Memory B cell (primary cell): ENCODE data around the gene USH1G.

ENCODE experiments used
- ATAC-seq: fragments of 150-1000 bp; cut with Tn5 transposase; 2 replicates; pipeline ENCODE4 v1.10.0; 2021; ENCODE audit warnings: low read depth, mild to moderate bottlenecking, moderate library complexity
- DNase-seq, 2 donors: peaks; one replicate each; pipeline ENCODE4 v3.0.0; 2022; ENCODE audit warnings: low spot score in 2 of 2
- H3K27ac Mint-ChIP-seq: one replicate; pipeline ENCODE4 v1.8.0; 2022; ENCODE audit warnings: mild to moderate bottlenecking, moderate library complexity, mixed read lengths
- H3K27me3 Mint-ChIP-seq: one replicate; pipeline ENCODE4 v1.8.0; 2022; ENCODE audit warnings: mixed read lengths
- H3K36me3 Mint-ChIP-seq: one replicate; pipeline ENCODE4 v1.8.0; 2022; ENCODE audit warnings: mild to moderate bottlenecking, mixed read lengths
- H3K4me1 Mint-ChIP-seq: one replicate; pipeline ENCODE4 v1.8.0; 2022; ENCODE audit warnings: mixed read lengths
- H3K4me3 Mint-ChIP-seq: one replicate; pipeline ENCODE4 v1.8.0; 2022; ENCODE audit warnings: mild to moderate bottlenecking, moderate library complexity, mixed read lengths
- H3K9me3 Mint-ChIP-seq: one replicate; pipeline ENCODE4 v1.8.0; 2022; ENCODE audit warnings: mixed read lengths

USH1G gene

DNA sequence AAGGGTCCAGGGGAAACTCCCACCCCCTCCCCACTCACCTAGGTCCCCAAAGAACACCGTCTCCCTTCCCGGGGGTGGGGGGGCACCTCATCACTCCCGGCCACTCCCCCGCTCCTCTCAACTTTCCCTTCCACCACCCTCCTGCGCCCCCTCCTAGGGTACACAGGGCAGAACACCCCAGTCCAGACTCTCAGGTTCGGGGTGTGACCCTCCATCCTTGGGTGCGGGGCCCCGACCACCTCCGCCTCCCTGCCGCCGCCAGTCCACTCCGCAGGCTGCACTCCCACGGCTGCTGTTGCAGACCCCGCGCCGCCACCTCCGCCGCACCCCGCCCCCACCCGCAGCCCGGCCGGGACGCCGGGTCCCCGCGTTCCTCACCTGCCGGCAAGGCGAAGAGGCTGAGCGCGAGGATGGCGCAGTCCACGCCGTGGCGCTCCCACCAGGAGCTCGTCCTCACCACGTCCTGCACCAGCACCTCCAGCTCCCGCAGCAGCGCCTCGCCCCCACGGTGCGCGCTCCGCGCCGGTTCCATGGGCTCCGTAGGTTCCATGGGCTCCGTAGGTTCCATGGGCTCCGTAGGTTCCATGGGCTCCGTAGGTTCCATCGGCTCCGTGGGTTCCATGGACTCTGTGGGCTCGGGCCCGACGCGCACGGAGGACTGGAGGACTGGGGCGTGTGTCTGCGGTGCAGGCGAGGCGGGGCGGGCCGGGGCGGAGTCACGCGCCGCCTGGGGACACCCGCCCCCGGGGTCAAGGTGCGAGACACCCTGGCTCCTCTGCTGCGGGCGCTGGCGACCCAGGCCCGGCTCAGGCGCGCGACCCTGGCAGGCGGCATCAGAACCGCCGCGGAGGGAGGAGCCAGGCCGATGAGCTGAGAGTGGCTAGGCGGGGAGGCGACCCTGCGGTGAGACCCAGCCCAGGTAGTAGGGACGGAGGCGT is 29.8 kb downstream of the USH1G start, which contains the start of gene FADS6:
FADS6 (minus strand) TSS at position 660 of the 938 bp plus-strand sequence; CDS start at position 622, 38 bp downstream.
- Mint-ChIP-seq H3K27me3 (peaks cover 26% of the 10 kb centered on the region), H3K4me1 (peaks cover 6% of the 10 kb centered on the region), H3K4me3 (peak within 1 kb of the TSS; percentile 59), H3K9me3 (no peaks in the 10 kb centered on the region), H3K36me3 (no peaks in the 10 kb centered on the region), H3K27ac (no peak within 1 kb of the TSS)
- ATAC-seq (peak; percentile 26), DNase-seq (no peak)

DNA sequence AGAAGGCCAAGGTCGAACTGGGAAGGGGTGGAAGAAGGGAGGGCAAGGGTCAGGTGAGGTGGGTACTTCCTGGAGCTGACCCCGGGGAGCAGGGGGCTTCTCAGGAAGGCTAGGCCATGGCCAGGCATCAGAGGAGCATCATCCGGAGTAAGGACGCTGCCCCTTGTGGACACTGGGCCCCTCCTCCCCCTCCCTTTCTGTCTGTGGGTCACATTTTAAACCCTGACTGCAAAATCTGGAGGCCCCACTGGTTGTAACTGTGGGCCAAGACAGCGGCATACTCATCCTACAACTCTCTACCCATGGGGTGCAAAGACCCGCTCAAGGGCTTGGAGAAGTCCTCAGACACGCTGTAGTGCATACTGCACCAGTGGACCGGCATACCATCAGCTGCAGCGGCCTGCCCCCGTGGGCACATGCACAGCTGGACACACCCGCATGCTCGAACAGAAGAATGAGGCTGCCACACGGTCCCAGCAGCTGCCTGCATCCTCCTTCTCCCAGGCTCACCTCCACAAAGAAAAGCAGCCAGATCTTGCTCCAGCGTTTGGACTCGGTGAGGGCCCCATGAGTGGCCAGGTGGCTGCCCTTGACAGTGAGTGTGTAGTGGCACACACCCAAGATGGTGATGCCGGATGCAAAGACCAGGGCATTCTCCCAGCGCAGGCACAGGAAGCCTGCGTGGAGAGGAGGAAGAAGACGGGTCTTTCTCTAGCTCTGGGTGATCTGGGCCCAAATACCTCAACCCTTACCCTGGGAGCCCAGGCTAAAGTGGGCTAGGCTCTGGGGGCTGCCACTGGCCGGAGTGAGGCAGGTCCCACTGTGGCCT is 30.8 kb downstream of the USH1G start:
- Mint-ChIP-seq H3K4me3 (no peak overlapping the region), H3K27me3 (peaks cover 28% of the 10 kb centered on the region), H3K9me3 (no peaks in the 10 kb centered on the region), H3K27ac (no peak overlapping the region), H3K36me3 (no peaks in the 10 kb centered on the region), H3K4me1 (peaks cover 6% of the 10 kb centered on the region)
- DNase-seq (no peak), ATAC-seq (no peak)

DNA sequence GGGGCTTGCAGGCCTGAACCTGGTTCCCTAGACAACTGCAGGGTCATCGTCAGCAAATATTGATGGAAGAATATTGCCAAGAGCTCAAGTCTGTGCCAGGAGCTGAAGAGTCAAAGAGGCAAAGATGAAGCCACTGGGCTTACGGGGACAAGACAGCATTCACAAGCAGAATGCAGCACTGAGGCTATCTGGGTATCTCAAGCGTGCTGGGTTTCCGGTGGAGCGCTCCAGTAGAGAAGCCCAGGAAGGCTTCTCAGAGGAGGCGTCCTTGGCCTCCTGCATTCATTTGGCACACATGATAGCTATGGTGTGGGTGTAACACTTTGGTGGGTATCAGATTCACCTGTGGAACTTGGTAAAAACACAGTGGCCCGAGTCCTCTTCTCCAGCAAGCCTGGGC is 32.5 kb downstream of the USH1G start:
- peaks cover 25% of the 10 kb centered on the region for H3K27me3 Mint-ChIP-seq
- H3K4me1 Mint-ChIP-seq = peaks cover 6% of the 10 kb centered on the region

DNA sequence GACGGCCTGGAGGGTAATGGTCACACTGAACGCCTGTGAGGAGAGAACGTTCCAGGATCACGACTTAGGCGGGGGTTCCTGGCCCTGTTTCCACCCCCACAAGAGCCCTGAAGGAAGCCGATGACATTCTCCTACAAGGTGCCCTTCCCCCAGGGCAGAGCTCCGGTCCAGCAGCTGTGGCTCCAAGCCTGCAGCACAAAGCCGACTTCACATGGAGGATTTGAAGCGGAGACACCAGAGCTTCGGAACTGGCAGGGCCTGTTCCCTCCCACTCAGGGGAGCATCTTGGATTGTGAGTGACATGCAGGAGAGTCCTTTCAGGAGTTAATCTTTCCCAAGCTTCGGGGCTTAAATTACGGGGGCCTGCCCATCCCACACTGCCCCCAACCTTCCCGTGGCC is 34.6 kb downstream of the USH1G start:
- H3K9me3 Mint-ChIP-seq = no peaks in the 10 kb centered on the region
- H3K4me1 Mint-ChIP-seq = peaks cover 3% of the 10 kb centered on the region
- ATAC-seq (no peak), DNase-seq (no peak)
- H3K27me3 Mint-ChIP-seq = peaks cover 24% of the 10 kb centered on the region
- H3K27ac Mint-ChIP-seq = no peak overlapping the region
- H3K4me3 Mint-ChIP-seq = no peak overlapping the region
- no peaks in the 10 kb centered on the region for H3K36me3 Mint-ChIP-seq

More for the DNA sequence above, 32.5 kb downstream of the USH1G start:
- Mint-ChIP-seq H3K27ac (no peak overlapping the region), H3K4me3 (no peak overlapping the region), H3K36me3 (no peaks in the 10 kb centered on the region), H3K9me3 (no peaks in the 10 kb centered on the region)
- no peak for DNase-seq
- no peak for ATAC-seq

DNA sequence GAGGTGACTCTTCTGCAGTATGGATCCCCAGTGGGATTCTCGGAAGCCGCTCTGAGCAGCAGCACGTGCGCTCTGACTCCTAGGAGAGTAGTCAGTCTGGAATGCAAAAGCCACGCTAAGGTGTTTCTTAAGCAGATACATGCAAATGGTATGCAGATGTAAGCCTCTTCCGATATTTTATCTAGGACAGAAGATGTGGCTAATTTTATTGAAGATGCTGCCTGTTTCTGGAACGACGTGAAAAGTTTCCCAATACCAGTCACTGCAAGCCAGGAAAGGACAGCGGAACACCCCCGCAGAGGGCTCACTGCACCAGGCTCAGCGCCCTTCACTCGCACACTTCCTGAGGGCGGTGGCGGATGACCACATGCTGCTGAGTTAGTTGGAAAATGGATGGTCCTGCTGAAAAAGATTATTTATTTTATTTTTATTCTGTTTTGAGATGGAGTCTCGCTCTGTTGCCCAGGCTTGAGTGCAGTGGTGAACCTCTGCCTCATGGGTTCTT is 39.8 kb downstream of the USH1G start:
- peaks cover 25% of the 10 kb centered on the region for H3K27me3 Mint-ChIP-seq
- no peak overlapping the region for H3K27ac Mint-ChIP-seq
- H3K36me3 Mint-ChIP-seq = no peaks in the 10 kb centered on the region
- ATAC-seq (no peak), DNase-seq (no peak)
- no peak overlapping the region for H3K4me3 Mint-ChIP-seq
- H3K9me3 Mint-ChIP-seq = no peaks in the 10 kb centered on the region
- H3K4me1 Mint-ChIP-seq = no peaks in the 10 kb centered on the region

DNA sequence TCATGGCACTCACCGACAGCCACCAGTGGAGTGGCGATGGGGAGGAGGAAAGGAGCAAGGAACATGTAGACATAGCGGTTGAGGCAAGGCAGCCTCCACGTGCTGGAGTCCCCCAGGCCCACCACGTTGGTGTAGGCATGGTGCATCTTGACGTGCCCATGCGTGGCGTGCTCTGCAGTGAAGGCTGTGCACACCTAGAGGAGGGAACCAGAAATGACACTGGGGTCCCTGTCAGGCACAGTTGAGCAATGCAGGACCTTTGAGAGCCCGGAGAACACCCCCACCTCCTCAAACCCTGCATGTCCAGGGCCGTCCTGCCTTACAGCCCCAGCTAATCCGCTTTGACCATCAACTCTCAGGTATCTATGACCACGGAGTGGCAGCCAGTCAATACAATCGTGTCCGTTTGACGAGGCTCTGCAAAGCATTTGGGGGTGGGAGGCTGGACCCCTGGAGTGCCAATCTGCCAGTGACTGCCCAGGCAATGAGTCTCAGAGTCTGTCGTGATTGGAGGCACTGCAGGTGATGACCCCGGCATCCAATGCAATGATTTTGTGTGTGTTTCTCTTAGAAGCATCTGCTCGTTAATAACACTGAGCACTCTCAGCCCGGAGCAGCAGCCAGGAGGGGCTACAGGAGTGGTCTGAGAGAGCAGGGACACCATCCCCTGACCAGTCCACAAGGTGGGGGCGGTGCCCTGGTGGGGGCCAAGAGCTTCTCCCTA is 40.4 kb downstream of the USH1G start:
- DNase-seq = no peak
- no peaks in the 10 kb centered on the region for H3K36me3 Mint-ChIP-seq
- peaks cover 25% of the 10 kb centered on the region for H3K27me3 Mint-ChIP-seq
- no peak overlapping the region for H3K4me3 Mint-ChIP-seq
- no peaks in the 10 kb centered on the region for H3K4me1 Mint-ChIP-seq
- no peak for ATAC-seq
- no peak overlapping the region for H3K27ac Mint-ChIP-seq
- no peaks in the 10 kb centered on the region for H3K9me3 Mint-ChIP-seq

DNA sequence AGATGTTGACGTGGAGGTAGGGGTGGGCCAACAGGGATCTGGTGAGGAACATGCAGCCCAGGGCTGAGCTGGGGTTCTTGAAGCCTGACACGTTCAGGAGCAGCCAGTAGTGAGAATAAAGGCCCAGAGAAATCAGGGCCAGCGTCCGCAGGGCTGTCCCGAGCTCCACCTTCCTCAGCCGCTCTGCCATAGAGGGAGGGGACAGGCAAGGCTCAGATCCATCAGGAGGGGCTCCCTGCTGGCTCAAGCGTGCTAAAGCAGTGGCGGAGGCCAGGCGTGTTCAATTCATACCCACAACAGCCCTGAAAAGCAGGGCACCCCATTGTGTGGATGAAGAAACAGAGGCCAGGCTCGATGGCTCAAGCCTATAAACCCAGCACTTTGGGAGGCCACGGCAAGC is 42.0 kb downstream of the USH1G start:
- Mint-ChIP-seq H3K36me3 (no peaks in the 10 kb centered on the region), H3K27me3 (peaks cover 21% of the 10 kb centered on the region), H3K27ac (no peak overlapping the region), H3K4me1 (no peaks in the 10 kb centered on the region), H3K4me3 (no peak overlapping the region), H3K9me3 (no peaks in the 10 kb centered on the region)
- ATAC-seq = no peak
- no peak for DNase-seq

DNA sequence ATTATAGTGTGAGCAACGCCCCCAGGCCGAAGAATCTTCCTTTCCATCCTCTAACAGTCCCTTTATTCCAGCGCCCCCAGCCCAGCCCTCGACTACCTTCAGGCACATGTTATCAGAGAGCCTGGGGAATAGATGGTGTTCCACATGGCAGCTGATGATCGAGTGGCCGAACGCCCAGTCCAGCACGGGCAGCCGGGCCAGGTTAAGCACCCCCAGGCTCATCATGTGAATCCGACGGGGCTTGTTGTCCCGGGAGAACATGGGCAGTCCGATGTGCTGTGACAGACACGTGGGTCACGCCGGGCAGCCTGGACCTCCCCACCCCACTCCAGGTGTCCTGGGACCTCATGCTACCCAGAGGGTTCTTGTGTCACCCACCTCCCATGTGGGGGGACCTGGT is 43.7 kb downstream of the USH1G start:
- H3K27me3 Mint-ChIP-seq = peaks cover 13% of the 10 kb centered on the region
- no peaks in the 10 kb centered on the region for H3K36me3 Mint-ChIP-seq
- no peak overlapping the region for H3K4me3 Mint-ChIP-seq
- ATAC-seq (no peak), DNase-seq (no peak)
- H3K27ac Mint-ChIP-seq = no peak overlapping the region
- no peaks in the 10 kb centered on the region for H3K9me3 Mint-ChIP-seq
- H3K4me1 Mint-ChIP-seq = no peaks in the 10 kb centered on the region

DNA sequence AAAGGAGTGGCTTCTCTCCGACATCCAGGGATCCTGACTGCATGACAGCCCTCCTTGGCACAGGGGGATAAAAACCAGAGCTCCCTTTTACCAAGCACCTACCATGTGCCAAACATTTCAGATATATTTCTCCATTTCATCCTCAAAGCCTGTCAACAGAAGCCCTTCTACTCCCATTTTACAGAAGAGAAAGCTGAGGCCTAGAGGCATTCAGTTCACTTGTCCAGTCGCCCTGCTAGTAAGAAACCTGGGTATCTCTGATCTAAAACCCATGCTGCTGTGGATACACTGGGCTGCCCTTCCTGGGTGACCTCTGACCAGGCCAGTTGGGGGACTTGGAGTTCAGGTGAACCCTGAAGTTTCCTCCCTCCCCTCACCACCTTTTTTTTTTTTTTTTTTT is 44.4 kb downstream of the USH1G start:
- Mint-ChIP-seq H3K27ac (no peak overlapping the region), H3K4me3 (no peak overlapping the region), H3K27me3 (peaks cover 13% of the 10 kb centered on the region), H3K9me3 (no peaks in the 10 kb centered on the region), H3K36me3 (no peaks in the 10 kb centered on the region), H3K4me1 (peaks cover 4% of the 10 kb centered on the region)
- DNase-seq (no peak), ATAC-seq (no peak)

DNA sequence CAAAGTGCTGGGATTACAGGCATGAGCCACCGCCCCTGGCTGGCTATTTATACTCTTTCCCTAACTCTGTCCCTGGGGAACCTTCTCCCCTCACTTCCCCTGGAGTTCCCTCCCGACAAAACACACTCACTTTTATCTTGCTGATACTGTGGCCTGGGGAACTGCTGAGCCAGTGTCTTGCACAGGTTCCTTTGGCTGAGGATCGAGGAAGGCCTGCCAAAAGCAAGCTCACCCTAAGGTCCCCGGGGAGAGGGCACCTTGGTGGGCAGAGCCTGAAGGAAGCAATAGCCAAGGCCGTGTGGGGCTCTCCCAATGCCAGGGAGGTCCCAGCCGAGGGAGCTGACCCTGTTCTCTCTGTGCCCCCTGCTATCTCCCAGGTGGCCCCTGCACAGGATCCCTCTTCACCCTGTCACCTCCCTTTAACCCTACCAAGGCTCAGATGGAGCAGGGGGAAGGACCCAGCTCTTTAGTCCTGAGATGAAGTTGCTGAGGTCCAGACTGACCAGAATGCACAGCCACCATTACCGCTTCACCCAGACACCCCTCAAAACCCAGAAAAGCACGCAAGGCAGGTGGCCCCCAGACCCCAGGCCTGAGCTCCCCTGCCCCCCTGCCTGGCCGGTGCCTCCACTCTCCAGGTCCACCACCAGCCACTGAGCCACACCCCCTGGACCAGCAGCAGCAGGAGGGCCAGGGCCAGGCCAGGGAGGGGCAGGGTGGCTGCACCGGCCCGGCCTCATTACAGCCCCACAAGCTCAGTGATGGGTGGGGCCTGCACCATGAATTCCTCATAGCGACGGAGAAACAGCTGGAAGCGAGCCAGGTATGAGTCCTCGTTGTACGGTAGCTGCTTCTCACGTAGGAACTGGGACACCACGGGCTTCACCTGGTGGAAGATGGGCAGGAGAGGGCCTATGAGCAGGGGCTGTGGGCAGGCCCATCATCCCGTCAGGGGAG is 45.2 kb downstream of the USH1G start:
- Mint-ChIP-seq H3K9me3 (no peaks in the 10 kb centered on the region), H3K36me3 (no peaks in the 10 kb centered on the region), H3K27ac (no peak overlapping the region), H3K4me1 (peaks cover 4% of the 10 kb centered on the region), H3K4me3 (no peak overlapping the region), H3K27me3 (peaks cover 13% of the 10 kb centered on the region)
- ATAC-seq = no peak
- DNase-seq = no peak

DNA sequence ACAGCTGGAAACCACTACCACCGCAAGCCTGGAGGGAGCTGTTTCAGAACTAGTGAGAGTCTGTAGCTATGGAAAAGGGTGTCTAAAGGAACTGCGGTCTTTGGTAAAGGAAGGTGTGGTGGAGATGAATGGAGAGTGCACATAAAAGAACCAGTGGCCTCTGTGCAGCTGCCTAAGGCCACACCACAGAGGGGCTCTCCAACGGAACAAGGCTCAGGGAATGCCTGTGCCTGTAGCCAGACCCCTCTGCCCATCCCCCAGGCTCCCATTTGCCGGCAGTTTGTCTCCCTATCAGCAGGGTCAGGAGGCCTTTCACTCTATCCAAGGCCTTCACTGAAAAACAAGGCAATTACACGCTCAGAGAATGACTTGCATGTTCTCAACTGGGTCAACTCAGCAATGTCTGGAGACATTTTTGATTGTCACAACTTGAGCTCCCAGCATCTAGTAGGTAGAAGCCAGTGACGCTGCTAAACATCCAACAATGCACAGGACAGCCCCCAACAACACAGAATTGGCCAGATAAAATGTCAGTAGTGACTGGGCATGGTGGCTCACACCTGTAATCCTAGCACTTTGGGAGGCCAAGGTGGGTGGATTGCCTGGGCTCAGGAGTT is 47.0 kb downstream of the USH1G start:
- Mint-ChIP-seq H3K27me3 (peaks cover 8% of the 10 kb centered on the region), H3K36me3 (no peaks in the 10 kb centered on the region), H3K4me1 (peaks cover 14% of the 10 kb centered on the region), H3K9me3 (no peaks in the 10 kb centered on the region), H3K27ac (peak overlapping the region; percentile 28), H3K4me3 (no peak overlapping the region)
- no peak for DNase-seq
- ATAC-seq = no peak

DNA sequence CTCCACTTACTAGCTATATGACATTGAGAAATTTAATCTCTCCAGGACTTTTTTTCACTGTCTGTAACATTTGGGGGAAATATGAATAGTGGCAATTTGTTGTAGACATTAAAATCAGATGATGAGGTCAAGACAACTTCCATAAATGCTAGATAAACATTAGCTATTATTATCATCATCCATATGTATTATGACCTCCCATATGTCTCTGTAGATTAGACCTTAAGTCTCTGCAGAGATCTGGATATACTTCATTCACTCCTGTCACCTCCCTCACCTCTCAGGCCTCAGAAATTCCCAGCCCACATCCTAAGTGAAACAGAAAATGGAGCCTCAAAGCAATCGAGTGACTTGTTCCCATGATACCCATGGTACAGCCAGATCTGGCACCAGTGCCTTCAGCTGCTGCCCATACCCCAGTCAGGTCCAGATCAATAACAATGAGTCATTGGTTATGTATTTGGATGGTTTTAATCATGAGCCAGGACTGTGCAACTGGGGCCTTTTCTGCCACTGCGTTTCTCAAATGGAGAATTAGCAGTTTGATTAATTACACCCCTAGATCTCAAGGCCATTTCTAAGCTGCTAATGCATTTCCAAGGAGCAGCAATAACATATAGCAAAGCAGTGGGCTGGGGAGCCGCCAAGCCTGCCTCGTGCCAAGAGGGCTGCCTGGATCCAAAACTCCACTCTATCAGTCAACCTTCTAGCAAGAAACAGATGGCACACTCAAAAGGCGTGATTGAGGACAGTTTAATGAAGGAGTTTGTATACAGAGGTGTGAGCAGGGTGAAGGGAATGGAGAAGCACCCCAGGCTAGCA is 47.7 kb downstream of the USH1G start:
- Mint-ChIP-seq H3K27ac (peak overlapping the region; percentile 28), H3K4me3 (no peak overlapping the region), H3K4me1 (peaks cover 14% of the 10 kb centered on the region), H3K27me3 (peaks cover 3% of the 10 kb centered on the region), H3K9me3 (no peaks in the 10 kb centered on the region), H3K36me3 (no peaks in the 10 kb centered on the region)
- no peak for DNase-seq
- ATAC-seq = no peak
